Smooth muscle cell (in vitro differentiated cells): ENCODE measurements around the gene CKMT2. TPM values are rescaled to one million over a fixed set of nuclear protein-coding genes. Genes with fewer than 3 reads are reported as not detected.

ENCODE experiments used
- DNase-seq: peaks from one replicate; lab custom pipeline; 2025; ENCODE audit not compliant: unreplicated experiment; lab: John Stamatoyannopoulos, UW
- H2AFZ ChIP-seq: fragments of 200-600 bp; sonication (generic); 2 replicates; pipeline ENCODE4 v1.6.0; 2016; ENCODE audit warnings: antibody characterized with exemption, low read depth, mild to moderate bottlenecking
- H3F3A ChIP-seq: fragments of 200-600 bp; sonication (generic); 2 replicates; pipeline ENCODE4 v1.6.0; 2017; ENCODE audit warnings: antibody characterized with exemption, low read depth
- H3K27ac ChIP-seq: fragments of 200-600 bp; sonication (generic); 2 replicates; pipeline ENCODE4 v1.5.1; 2016; ENCODE audit warnings: low read depth, mild to moderate bottlenecking
- H3K27me3 ChIP-seq: fragments of 200-600 bp; sonication (generic); 2 replicates; pipeline ENCODE4 v1.6.1; 2016; ENCODE audit warnings: low read depth, mild to moderate bottlenecking
- H3K36me3 ChIP-seq: fragments of 200-600 bp; sonication (generic); 2 replicates; pipeline ENCODE4 v1.5.1; 2016; ENCODE audit warnings: low read depth
- H3K4me1 ChIP-seq: fragments of 200-600 bp; sonication (generic); 2 replicates; pipeline ENCODE4 v1.5.1; 2016; ENCODE audit warnings: low read depth
- H3K4me2 ChIP-seq: fragments of 200-600 bp; sonication (generic); 2 replicates; pipeline ENCODE4 v1.6.0; 2016; ENCODE audit warnings: mild to moderate bottlenecking
- H3K4me3 ChIP-seq: fragments of 200-600 bp; sonication (generic); 2 replicates; pipeline ENCODE4 v1.5.1; 2016; ENCODE audit warnings: mild to moderate bottlenecking
- H3K79me2 ChIP-seq: fragments of 200-600 bp; sonication (generic); 2 replicates; pipeline ENCODE4 v1.6.0; 2016; ENCODE audit warnings: low read depth, mild to moderate bottlenecking
- H3K9ac ChIP-seq: fragments of 200-600 bp; sonication (generic); 2 replicates; pipeline ENCODE4 v1.6.0; 2016; ENCODE audit warnings: low read depth
- H3K9me3 ChIP-seq: fragments of 200-600 bp; sonication (generic); replicated peaks from 2 replicates; pipeline ENCODE4 v1.5.1; 2016; ENCODE audit warnings: low read depth
- H4K20me1 ChIP-seq: fragments of 200-600 bp; sonication (generic); 2 replicates; pipeline ENCODE4 v1.6.0; 2016; ENCODE audit warnings: low read depth
- WGBS: methylation state at CpG from one replicate; pipeline ENCODE4 v1.1.7; 2016; ENCODE audit warnings: low lambda C conversion rate; 5-methylcytosine and 5-hydroxymethylcytosine counted together
- polyA plus RNA-seq: library from polyadenylated mRNA; unstranded; fragments of >200 nt; fragmentation: Nextera tagmentation; extraction: Ambion mirVana; gene quantifications from 2 replicates; pipeline ENCODE4 v1.2.1, GENCODE V29; 2016
- total RNA-seq: library from RNA; depleted of rRNA; stranded (reverse); fragments of >200 nt; gene quantifications from 2 replicates; pipeline ENCODE4 v1.2.3, GENCODE V29; 2014
- TF ChIP-seq, protein P1 (sequence below): fragments of 200-600 bp; sonication (generic); IDR thresholded peaks from 2 replicates; pipeline ENCODE4 v1.5.1; 2017; ENCODE audit warnings: borderline replicate concordance, mild to moderate bottlenecking, antibody characterized with exemption; ENCODE audit not compliant: insufficient read depth, poor library complexity, severe bottlenecking

CKMT2 gene
- total and polyA plus RNA-seq, 2 experiments from 2014 or later, result 1.5 TPM; not detected in 1

DNA sequence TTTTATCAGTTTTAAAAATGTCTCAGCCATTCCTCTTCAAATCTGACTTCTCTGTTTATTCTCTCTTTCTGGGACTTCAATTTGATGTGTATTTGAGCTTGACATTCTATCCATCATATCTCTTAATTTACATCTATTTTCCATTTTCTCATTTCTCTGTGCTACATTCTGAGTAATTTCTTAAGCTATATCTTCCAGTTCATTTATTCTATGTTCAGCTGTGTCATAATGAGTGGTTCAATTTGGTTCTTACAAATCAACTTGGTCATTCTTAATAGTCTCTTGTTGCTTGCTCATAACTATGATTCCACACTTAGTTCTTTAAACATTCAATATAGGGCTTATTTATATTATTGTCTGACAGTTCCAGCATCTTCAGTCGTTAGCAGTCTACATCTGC, 16.9 kb downstream of the CKMT2 start:
- H3F3A ChIP-seq, result no peaks in the 10 kb centered on the region
- H3K9me3 ChIP-seq, result no peaks in the 10 kb centered on the region
- no peak overlapping the region for H3K27ac ChIP-seq
- H3K9ac ChIP-seq, result no peak overlapping the region
- no peaks in the 10 kb centered on the region for H3K36me3 ChIP-seq
- H4K20me1 ChIP-seq, result no peaks in the 10 kb centered on the region
- peaks cover 5% of the 10 kb centered on the region for H3K79me2 ChIP-seq
- H3K27me3 ChIP-seq, result no peaks in the 10 kb centered on the region
- no peak overlapping the region for H3K4me2 ChIP-seq
- H2AFZ ChIP-seq, result no peak overlapping the region
- no peak overlapping the region for H3K4me3 ChIP-seq
- WGBS, result 100% methylated on average over 1 of the region's 1 CpG
- TF ChIP-seq, protein P1, sequence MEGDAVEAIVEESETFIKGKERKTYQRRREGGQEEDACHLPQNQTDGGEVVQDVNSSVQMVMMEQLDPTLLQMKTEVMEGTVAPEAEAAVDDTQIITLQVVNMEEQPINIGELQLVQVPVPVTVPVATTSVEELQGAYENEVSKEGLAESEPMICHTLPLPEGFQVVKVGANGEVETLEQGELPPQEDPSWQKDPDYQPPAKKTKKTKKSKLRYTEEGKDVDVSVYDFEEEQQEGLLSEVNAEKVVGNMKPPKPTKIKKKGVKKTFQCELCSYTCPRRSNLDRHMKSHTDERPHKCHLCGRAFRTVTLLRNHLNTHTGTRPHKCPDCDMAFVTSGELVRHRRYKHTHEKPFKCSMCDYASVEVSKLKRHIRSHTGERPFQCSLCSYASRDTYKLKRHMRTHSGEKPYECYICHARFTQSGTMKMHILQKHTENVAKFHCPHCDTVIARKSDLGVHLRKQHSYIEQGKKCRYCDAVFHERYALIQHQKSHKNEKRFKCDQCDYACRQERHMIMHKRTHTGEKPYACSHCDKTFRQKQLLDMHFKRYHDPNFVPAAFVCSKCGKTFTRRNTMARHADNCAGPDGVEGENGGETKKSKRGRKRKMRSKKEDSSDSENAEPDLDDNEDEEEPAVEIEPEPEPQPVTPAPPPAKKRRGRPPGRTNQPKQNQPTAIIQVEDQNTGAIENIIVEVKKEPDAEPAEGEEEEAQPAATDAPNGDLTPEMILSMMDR, result no peak
- H3K4me1 ChIP-seq, result peaks cover 29% of the 10 kb centered on the region
- DNase-seq, result no peak

- no peak overlapping the region for H3K4me2 ChIP-seq
- no peaks in the 10 kb centered on the region for H3K9me3 ChIP-seq
- H3K9ac ChIP-seq, result no peak overlapping the region
- TF ChIP-seq, protein P1, result no peak
- H3K27me3 ChIP-seq, result no peaks in the 10 kb centered on the region
- no peaks in the 10 kb centered on the region for H3F3A ChIP-seq
- no peak overlapping the region for H3K4me3 ChIP-seq
- H4K20me1 ChIP-seq, result no peaks in the 10 kb centered on the region
- DNase-seq, result no peak
- peaks cover 27% of the 10 kb centered on the region for H3K4me1 ChIP-seq
- H3K36me3 ChIP-seq, result no peaks in the 10 kb centered on the region
- H3K79me2 ChIP-seq, result peaks cover 5% of the 10 kb centered on the region
- WGBS, result 95% methylated on average over 5 of the region's 5 CpGs
- no peak overlapping the region for H3K27ac ChIP-seq
- no peak overlapping the region for H2AFZ ChIP-seq
These were observed 18.8 kb downstream of the CKMT2 start for GRCh38 chr5:81251922-81252321.

DNA sequence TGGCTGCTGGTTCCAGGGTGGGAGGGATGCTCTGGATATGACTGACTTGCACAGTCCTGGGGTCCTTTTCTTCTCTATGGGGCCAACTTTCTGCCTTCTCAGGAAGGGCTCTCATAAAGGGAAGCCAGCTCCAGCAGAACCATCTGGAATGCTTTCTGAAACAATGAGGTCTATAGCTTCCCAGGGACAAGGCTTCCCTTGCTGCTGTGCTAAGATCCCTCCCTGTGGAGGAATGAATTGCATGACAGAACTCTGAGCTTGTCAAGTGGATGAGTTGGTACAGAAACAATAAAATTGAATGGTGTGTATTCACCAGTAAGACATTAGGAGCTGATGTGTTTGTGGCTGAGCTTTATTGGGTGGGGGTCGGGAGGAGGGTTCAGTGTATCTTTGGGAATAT, 19.8 kb downstream of the CKMT2 start:
- 96% methylated on average over 1 of the region's 1 CpG for WGBS
- H3K36me3 ChIP-seq, result no peaks in the 10 kb centered on the region
- H3F3A ChIP-seq, result no peaks in the 10 kb centered on the region
- no peak overlapping the region for H3K9ac ChIP-seq
- peaks cover 17% of the 10 kb centered on the region for H3K4me1 ChIP-seq
- H3K9me3 ChIP-seq, result no peaks in the 10 kb centered on the region
- no peak overlapping the region for H3K4me2 ChIP-seq
- H2AFZ ChIP-seq, result no peak overlapping the region
- no peaks in the 10 kb centered on the region for H3K27me3 ChIP-seq
- TF ChIP-seq, protein P1, result no peak
- no peak overlapping the region for H3K4me3 ChIP-seq
- peaks cover 2% of the 10 kb centered on the region for H4K20me1 ChIP-seq
- H3K27ac ChIP-seq, result no peak overlapping the region
- DNase-seq, result no peak
- peaks cover 5% of the 10 kb centered on the region for H3K79me2 ChIP-seq

- H3K4me3 ChIP-seq, result no peak overlapping the region
- H3F3A ChIP-seq, result no peaks in the 10 kb centered on the region
- 89% methylated on average over 4 of the region's 4 CpGs for WGBS
- H3K27ac ChIP-seq, result no peak overlapping the region
- TF ChIP-seq, protein P1, result no peak
- peaks cover 5% of the 10 kb centered on the region for H3K79me2 ChIP-seq
- no peaks in the 10 kb centered on the region for H3K9me3 ChIP-seq
- H3K9ac ChIP-seq, result no peak overlapping the region
- no peak for DNase-seq
- no peak overlapping the region for H3K4me2 ChIP-seq
- no peaks in the 10 kb centered on the region for H3K27me3 ChIP-seq
- no peak overlapping the region for H2AFZ ChIP-seq
- H4K20me1 ChIP-seq, result peaks cover 4% of the 10 kb centered on the region
- H3K4me1 ChIP-seq, result peaks cover 8% of the 10 kb centered on the region
- no peaks in the 10 kb centered on the region for H3K36me3 ChIP-seq
These were observed 20.8 kb downstream of the CKMT2 start for GRCh38 chr5:81253875-81254274.
